H9 (cell line): ENCODE results near the gene NLGN4X. TPM values are rescaled to one million over a fixed set of nuclear protein-coding genes. Genes with fewer than 3 reads are reported as not detected.

Experiments used
- DNase-seq: peaks from one replicate; pipeline ENCODE4 v3.0.0-alpha.2; 2017
- H2AFZ ChIP-seq: one replicate; pipeline ENCODE4 v1.6.1; 2013; ENCODE audit warnings: mild to moderate bottlenecking, low read length, control low read depth, moderate library complexity
- H2AK5ac ChIP-seq: 2 replicates; pipeline ENCODE4 v1.6.1; 2013; ENCODE audit warnings: low read length, control low read depth, mixed read lengths; ENCODE audit not compliant: insufficient read length
- H2BK120ac ChIP-seq: one replicate; pipeline ENCODE4 v1.6.1; 2013; ENCODE audit warnings: low read depth, mild to moderate bottlenecking, low read length, control low read depth, inconsistent platforms; ENCODE audit not compliant: poor library complexity, severe bottlenecking
- H2BK12ac ChIP-seq: 2 replicates; pipeline ENCODE4 v1.6.1; 2013; ENCODE audit warnings: low read length, control low read depth, mixed read lengths, low read depth; ENCODE audit not compliant: insufficient read length
- H2BK15ac ChIP-seq: 2 replicates; pipeline ENCODE4 v1.6.1; 2013; ENCODE audit warnings: low read depth, low read length, control low read depth
- H2BK20ac ChIP-seq: one replicate; pipeline ENCODE4 v1.6.1; 2013; ENCODE audit warnings: low read depth, mild to moderate bottlenecking, low read length, control low read depth, inconsistent platforms; ENCODE audit not compliant: poor library complexity, severe bottlenecking
- H2BK5ac ChIP-seq: 2 replicates; pipeline ENCODE4 v1.6.1; 2013; ENCODE audit warnings: low read length, control low read depth, mixed read lengths; ENCODE audit not compliant: insufficient read length
- H3K14ac ChIP-seq: 2 replicates; pipeline ENCODE4 v1.6.1; 2013; ENCODE audit warnings: low read length, control low read depth; ENCODE audit not compliant: insufficient read depth
- H3K18ac ChIP-seq: 2 replicates; pipeline ENCODE4 v1.6.1; 2013; ENCODE audit warnings: low read depth, mild to moderate bottlenecking, mixed read lengths, low read length, control low read depth; ENCODE audit not compliant: insufficient read length
- H3K23ac ChIP-seq: 2 replicates; pipeline ENCODE4 v1.6.1; 2013; ENCODE audit warnings: low read length, control low read depth, mixed read lengths, low read depth; ENCODE audit not compliant: insufficient read length
- H3K23me2 ChIP-seq: 2 replicates; pipeline ENCODE4 v1.6.1; 2013; ENCODE audit warnings: low read depth, mild to moderate bottlenecking, mixed read lengths, low read length, control low read depth; ENCODE audit not compliant: insufficient read length, poor library complexity, severe bottlenecking
- H3K27ac ChIP-seq: 2 replicates; pipeline ENCODE4 v1.5.1; 2013; ENCODE audit warnings: low read length, control low read depth, mixed read lengths, low read depth; ENCODE audit not compliant: insufficient read length
- H3K27me3 ChIP-seq: 2 replicates; pipeline ENCODE4 v1.6.1; 2013; ENCODE audit warnings: low read length, control low read depth, inconsistent platforms; ENCODE audit not compliant: insufficient read depth
- H3K4ac ChIP-seq: 2 replicates; pipeline ENCODE4 v1.6.1; 2013; ENCODE audit warnings: low read depth, mild to moderate bottlenecking, control low read depth, inconsistent platforms, low read length, moderate library complexity
- H3K4me1 ChIP-seq: 2 replicates; pipeline ENCODE4 v1.6.1; 2013; ENCODE audit warnings: low read length, control low read depth, inconsistent platforms; ENCODE audit not compliant: insufficient read depth
- H3K4me2 ChIP-seq: 2 replicates; pipeline ENCODE4 v1.6.1; 2013; ENCODE audit warnings: low read length, control low read depth, mixed read lengths; ENCODE audit not compliant: insufficient read length, insufficient read depth
- H3K56ac ChIP-seq: 2 replicates; pipeline ENCODE4 v1.6.1; 2013; ENCODE audit warnings: low read depth, mild to moderate bottlenecking, mixed read lengths, low read length, control low read depth; ENCODE audit not compliant: insufficient read length
- H3K79me1 ChIP-seq: 2 replicates; pipeline ENCODE4 v1.6.1; 2013; ENCODE audit warnings: low read depth, mild to moderate bottlenecking, moderate library complexity, low read length, control low read depth, inconsistent platforms; ENCODE audit not compliant: insufficient read depth, poor library complexity, severe bottlenecking
- H3K79me2 ChIP-seq: 2 replicates; pipeline ENCODE4 v1.6.1; 2013; ENCODE audit warnings: low read length, control low read depth, inconsistent platforms; ENCODE audit not compliant: insufficient read depth
- H3K9ac ChIP-seq: 2 replicates; pipeline ENCODE4 v1.6.1; 2013; ENCODE audit warnings: low read length, control low read depth, mixed read lengths; ENCODE audit not compliant: insufficient read length; ENCODE audit errors: extremely low read depth
- H3K9me3 ChIP-seq: one replicate; pipeline ENCODE4 v1.6.1; 2013; ENCODE audit warnings: low read depth, low read length, inconsistent platforms; ENCODE audit not compliant: control insufficient read depth
- H3T11ph ChIP-seq: one replicate; pipeline ENCODE4 v1.6.1; 2013; ENCODE audit warnings: mild to moderate bottlenecking, low read length, control low read depth, inconsistent platforms
- H4K20me1 ChIP-seq: one replicate; pipeline ENCODE4 v1.6.1; 2013; ENCODE audit not compliant: control insufficient read depth, insufficient read length, insufficient read depth
- H4K5ac ChIP-seq: 2 replicates; pipeline ENCODE4 v1.6.1; 2013; ENCODE audit warnings: low read depth, mild to moderate bottlenecking, mixed read lengths, low read length, control low read depth; ENCODE audit not compliant: insufficient read length
- H4K8ac ChIP-seq: replicated peaks from 2 replicates; pipeline ENCODE4 v1.6.1; 2013; ENCODE audit warnings: low read length, control low read depth, mixed read lengths, low read depth; ENCODE audit not compliant: insufficient read length
- H4K91ac ChIP-seq: 2 replicates; pipeline ENCODE4 v1.6.1; 2013; ENCODE audit warnings: low read depth, mild to moderate bottlenecking, moderate library complexity, mixed read lengths, low read length, control low read depth; ENCODE audit not compliant: insufficient read length
- H3K27ac Mint-ChIP-seq, 3 experiments: 2 replicates in 2 of 3; 3 replicates in 1 of 3; pipeline ENCODE4 v1.8.0; 2020 to 2021; ENCODE audit warnings: mixed read lengths in 3 of 3, mild to moderate bottlenecking in 1 of 3, moderate library complexity in 1 of 3
- H3K27me3 Mint-ChIP-seq: 2 replicates; pipeline ENCODE4 v1.8.0; 2021; ENCODE audit warnings: low read depth, mild to moderate bottlenecking, moderate library complexity, mixed read lengths
- H3K36me3 Mint-ChIP-seq, 3 experiments: 2 replicates in 2 of 3; 3 replicates in 1 of 3; pipeline ENCODE4 v1.8.0; 2020 to 2021; ENCODE audit warnings: low read depth in 3 of 3, mixed read lengths in 3 of 3; ENCODE audit not compliant: insufficient read depth in 1 of 3
- H3K4me1 Mint-ChIP-seq, 2 experiments: 2 replicates each; pipeline ENCODE4 v1.8.0; 2020; ENCODE audit warnings: mixed read lengths in 2 of 2
- H3K4me3 Mint-ChIP-seq, 2 experiments: 2 replicates in 1 of 2; 3 replicates in 1 of 2; pipeline ENCODE4 v1.8.0; 2020 to 2021; ENCODE audit warnings: mild to moderate bottlenecking in 2 of 2, mixed read lengths in 2 of 2, moderate library complexity in 1 of 2
- H3K9me3 Mint-ChIP-seq, 2 experiments: 2 replicates in 1 of 2; 3 replicates in 1 of 2; pipeline ENCODE4 v1.8.0; 2020; ENCODE audit warnings: mild to moderate bottlenecking in 2 of 2, mixed read lengths in 2 of 2, moderate library complexity in 1 of 2
- WGBS: extraction: QIAGEN DNeasy Blood & Tissue Kit; methylation state at CpG from one replicate; pipeline ENCODE4 v1.1.7; 2013; ENCODE audit warnings: missing lambda C conversion rate, low lambda C conversion rate, mixed read lengths; ENCODE audit not compliant: insufficient read length; ENCODE audit errors: extremely low coverage; 5-methylcytosine and 5-hydroxymethylcytosine counted together
- total RNA-seq: library from RNA; stranded (reverse); gene quantifications from 2 replicates; pipeline ENCODE4 v1.2.1, GENCODE V29; 2021
- TF ChIP-seq, protein P1 (sequence below): fragments of 200-600 bp; sonication (generic); conservative IDR thresholded peaks from 3 replicates; pipeline ENCODE4 v1.8.0; 2021; ENCODE audit warnings: antibody characterized with exemption, mild to moderate bottlenecking

The NLGN4X gene
- total RNA-seq, 1 experiment from 2014 or later: 111 TPM

DNA sequence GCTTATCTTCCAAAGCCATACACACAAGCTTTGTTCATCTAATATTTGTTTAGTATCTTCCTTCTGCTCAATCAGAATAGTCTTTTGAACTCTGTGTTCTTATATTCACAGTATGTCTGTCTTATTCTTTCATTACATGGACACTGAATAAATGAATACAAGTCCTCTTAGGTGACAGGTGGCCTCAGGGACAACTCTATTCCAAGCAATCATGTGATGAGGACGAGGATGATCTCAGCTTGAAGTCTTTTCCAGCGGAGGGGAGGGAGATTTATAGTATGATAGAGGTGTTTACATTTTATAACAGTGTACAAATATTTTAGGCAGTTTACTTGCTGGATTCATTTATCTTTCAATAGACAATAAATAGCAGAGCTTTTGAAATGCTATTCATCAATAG is 300.4 kb downstream of the NLGN4X start:
- Histone ChIP-seq H2AFZ (no peak overlapping the region), H4K20me1 (no peaks in the 10 kb centered on the region), H3T11ph (no peak overlapping the region), H3K9ac (no peak overlapping the region), H2AK5ac (no peak overlapping the region), H3K4me2 (no peak overlapping the region), H3K9me3 (no peaks in the 10 kb centered on the region), H2BK5ac (no peak overlapping the region), H2BK15ac (no peak overlapping the region), H3K4ac (no peak overlapping the region), H3K27ac (no peak overlapping the region), H2BK20ac (no peak overlapping the region), H3K56ac (no peak overlapping the region), H4K8ac (no peak overlapping the region), H4K91ac (no peak overlapping the region), H2BK120ac (no peak overlapping the region), H3K79me2 (no peaks in the 10 kb centered on the region; the same call in 1 of the 2 replicates), H3K23ac (no peak overlapping the region), H3K27me3 (no peaks in the 10 kb centered on the region), H3K23me2 (no peaks in the 10 kb centered on the region), H3K4me1 (no peaks in the 10 kb centered on the region; the same call in 1 of the 2 replicates), H3K79me1 (no peaks in the 10 kb centered on the region), H4K5ac (no peak overlapping the region), H3K18ac (no peak overlapping the region), H3K14ac (no peak overlapping the region), H2BK12ac (no peak overlapping the region)
- H3K36me3 Mint-ChIP-seq: peaks cover 0 to 20% (median 0%) of the 10 kb centered on the region in 3 experiments; a peak in 5 of 7 replicates
- TF ChIP-seq, protein P1, sequence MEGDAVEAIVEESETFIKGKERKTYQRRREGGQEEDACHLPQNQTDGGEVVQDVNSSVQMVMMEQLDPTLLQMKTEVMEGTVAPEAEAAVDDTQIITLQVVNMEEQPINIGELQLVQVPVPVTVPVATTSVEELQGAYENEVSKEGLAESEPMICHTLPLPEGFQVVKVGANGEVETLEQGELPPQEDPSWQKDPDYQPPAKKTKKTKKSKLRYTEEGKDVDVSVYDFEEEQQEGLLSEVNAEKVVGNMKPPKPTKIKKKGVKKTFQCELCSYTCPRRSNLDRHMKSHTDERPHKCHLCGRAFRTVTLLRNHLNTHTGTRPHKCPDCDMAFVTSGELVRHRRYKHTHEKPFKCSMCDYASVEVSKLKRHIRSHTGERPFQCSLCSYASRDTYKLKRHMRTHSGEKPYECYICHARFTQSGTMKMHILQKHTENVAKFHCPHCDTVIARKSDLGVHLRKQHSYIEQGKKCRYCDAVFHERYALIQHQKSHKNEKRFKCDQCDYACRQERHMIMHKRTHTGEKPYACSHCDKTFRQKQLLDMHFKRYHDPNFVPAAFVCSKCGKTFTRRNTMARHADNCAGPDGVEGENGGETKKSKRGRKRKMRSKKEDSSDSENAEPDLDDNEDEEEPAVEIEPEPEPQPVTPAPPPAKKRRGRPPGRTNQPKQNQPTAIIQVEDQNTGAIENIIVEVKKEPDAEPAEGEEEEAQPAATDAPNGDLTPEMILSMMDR: no peak
- no peak overlapping the region for H3K27ac Mint-ChIP-seq
- no CpG with 5 or more reads among the region's 2 CpGs for WGBS
- no peaks in the 10 kb centered on the region; a peak in 1 of 5 replicates for H3K9me3 Mint-ChIP-seq
- H3K4me3 Mint-ChIP-seq: no peak overlapping the region
- no peaks in the 10 kb centered on the region for H3K27me3 Mint-ChIP-seq
- DNase-seq: no peak
- peaks cover 4 to 8% of the 10 kb centered on the region in 2 experiments; a peak in 2 of 4 replicates for H3K4me1 Mint-ChIP-seq
